Activated CD8-positive, alpha-beta T cell treated with anti-CD3 and anti-CD28 coated beads for 36 hours (primary cell): ENCODE measurements around the gene SHD. TPM values are rescaled to one million over a fixed set of nuclear protein-coding genes. Genes with fewer than 3 reads are reported as not detected.
A peak's percentile ranks its signal among the peaks of the same experiment; 100 is the strongest.

ENCODE experiments used
- ATAC-seq: fragments of 200-7000 bp; cut with Tn5 transposase; one replicate; pipeline ENCODE4 v1.10.0; 2021; ENCODE audit warnings: mild to moderate bottlenecking, moderate library complexity
- CTCF ChIA-PET: fragments of 350-600 bp; sonication (Branson Sonifier 250); formaldehyde crosslinking; loops from one replicate; lab custom pipeline; 2021; ENCODE audit warnings: antibody characterized with exemption; lab: Charles Lee
- POLR2A ChIA-PET: fragments of 350-600 bp; sonication (Branson Sonifier 250); formaldehyde crosslinking; loops from one replicate; lab custom pipeline; 2021; ENCODE audit warnings: antibody characterized with exemption; lab: Charles Lee
- DNase-seq: peaks from one replicate; pipeline ENCODE4 v3.0.0-alpha.2; 2020
- H3K27ac Mint-ChIP-seq: one replicate; pipeline ENCODE4 v1.8.0; 2021; ENCODE audit warnings: mild to moderate bottlenecking, mixed read lengths
- H3K27me3 Mint-ChIP-seq: one replicate; pipeline ENCODE4 v1.8.0; 2021; ENCODE audit warnings: mixed read lengths
- H3K36me3 Mint-ChIP-seq: one replicate; pipeline ENCODE4 v1.8.0; 2021; ENCODE audit warnings: low read depth, mixed read lengths
- H3K4me1 Mint-ChIP-seq: one replicate; pipeline ENCODE4 v1.8.0; 2021; ENCODE audit warnings: low read depth, mixed read lengths
- H3K4me3 Mint-ChIP-seq: one replicate; pipeline ENCODE4 v1.8.0; 2021; ENCODE audit warnings: mild to moderate bottlenecking, moderate library complexity, mixed read lengths
- H3K9me3 Mint-ChIP-seq: one replicate; pipeline ENCODE4 v1.8.0; 2021; ENCODE audit warnings: mixed read lengths
- intact Hi-C: fragments of 100-400 bp; cut with micrococcal nuclease; formaldehyde crosslinking; loops from one replicate; pipeline ENCODE4 v1.10.0; 2022
- total RNA-seq, 2 experiments: library from RNA; stranded (reverse); gene quantifications; one replicate each; pipeline ENCODE4 v1.2.3, GENCODE V29; 2021
- TF ChIP-seq, protein P1 (sequence below): fragments of 200-600 bp; IDR thresholded peaks from one replicate; pipeline ENCODE4 v1.8.0; 2022; ENCODE audit warnings: antibody characterized with exemption, mild to moderate bottlenecking

Gene SHD
- total RNA-seq, 2 experiments from 2014 or later: not detected

DNA sequence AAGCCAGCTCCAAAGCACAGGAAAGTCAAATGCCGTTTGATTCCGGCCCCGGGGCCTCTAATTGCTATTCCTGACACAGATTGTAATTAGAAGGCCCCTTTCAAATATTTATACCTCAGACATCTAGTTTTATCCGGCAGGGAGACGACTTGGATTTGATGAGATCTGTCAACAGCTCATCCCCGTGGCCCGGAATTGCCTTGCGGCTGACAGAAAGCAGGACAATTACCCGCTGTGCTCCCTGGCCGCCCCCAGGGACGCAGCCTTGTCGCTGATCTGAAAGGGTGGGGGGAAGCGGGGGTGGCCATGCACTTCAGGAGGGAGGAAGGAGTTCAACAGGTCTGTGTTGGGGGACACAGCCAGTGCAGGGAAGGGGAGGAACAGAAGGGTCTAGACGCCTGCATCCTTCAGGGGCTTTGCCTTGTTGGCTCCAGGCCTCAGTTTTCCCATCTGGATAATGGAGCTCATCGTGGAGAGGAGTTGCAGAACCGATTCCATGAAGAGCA, 1.8 kb upstream of the SHD start:
- no peak for DNase-seq
- intact Hi-C loops: no loop called here
- no peak for ATAC-seq
- peaks cover 7% of the 10 kb centered on the region for H3K4me1 Mint-ChIP-seq
- no peaks in the 10 kb centered on the region for H3K9me3 Mint-ChIP-seq
- no peak overlapping the region for H3K27ac Mint-ChIP-seq
- ChIA-PET CTCF (interaction anchor here (0.8 to 3.7 kb wide), 4 partner anchors 10 to 75 kb away, joined by 3 to 31 read pairs (median 5); no protein-coding TSS in a partner anchor), POLR2A (interaction anchor here (0.6 to 1.4 kb wide), 3 partner anchors 43 to 66 kb away, joined by 3 to 6 read pairs (median 3); partner anchors contain the start of gene MPND)
- H3K36me3 Mint-ChIP-seq: no peaks in the 10 kb centered on the region
- H3K27me3 Mint-ChIP-seq: peaks cover 13% of the 10 kb centered on the region
- no peak overlapping the region for H3K4me3 Mint-ChIP-seq
- TF ChIP-seq, protein P1, sequence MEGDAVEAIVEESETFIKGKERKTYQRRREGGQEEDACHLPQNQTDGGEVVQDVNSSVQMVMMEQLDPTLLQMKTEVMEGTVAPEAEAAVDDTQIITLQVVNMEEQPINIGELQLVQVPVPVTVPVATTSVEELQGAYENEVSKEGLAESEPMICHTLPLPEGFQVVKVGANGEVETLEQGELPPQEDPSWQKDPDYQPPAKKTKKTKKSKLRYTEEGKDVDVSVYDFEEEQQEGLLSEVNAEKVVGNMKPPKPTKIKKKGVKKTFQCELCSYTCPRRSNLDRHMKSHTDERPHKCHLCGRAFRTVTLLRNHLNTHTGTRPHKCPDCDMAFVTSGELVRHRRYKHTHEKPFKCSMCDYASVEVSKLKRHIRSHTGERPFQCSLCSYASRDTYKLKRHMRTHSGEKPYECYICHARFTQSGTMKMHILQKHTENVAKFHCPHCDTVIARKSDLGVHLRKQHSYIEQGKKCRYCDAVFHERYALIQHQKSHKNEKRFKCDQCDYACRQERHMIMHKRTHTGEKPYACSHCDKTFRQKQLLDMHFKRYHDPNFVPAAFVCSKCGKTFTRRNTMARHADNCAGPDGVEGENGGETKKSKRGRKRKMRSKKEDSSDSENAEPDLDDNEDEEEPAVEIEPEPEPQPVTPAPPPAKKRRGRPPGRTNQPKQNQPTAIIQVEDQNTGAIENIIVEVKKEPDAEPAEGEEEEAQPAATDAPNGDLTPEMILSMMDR: no peak

DNA sequence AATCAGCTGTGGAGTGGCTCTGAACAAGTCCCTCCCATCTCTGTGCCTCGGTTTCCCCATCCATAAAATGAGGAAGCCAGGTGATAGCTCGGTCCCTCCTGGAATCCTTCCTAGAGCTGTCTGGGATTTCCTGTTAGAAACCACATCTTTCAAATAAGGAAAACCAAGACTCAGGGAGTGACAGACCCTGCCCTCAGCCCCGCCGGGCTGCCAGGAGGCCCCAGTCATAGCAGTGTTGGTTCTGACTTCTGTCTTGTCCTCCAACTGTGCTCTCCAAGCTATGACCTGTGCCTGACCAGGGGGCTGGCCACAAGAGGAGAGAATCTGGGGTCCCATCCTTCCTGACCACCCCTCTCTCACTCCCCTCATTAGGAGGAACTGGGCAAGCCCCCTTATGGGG, 1.1 kb upstream of the SHD start:
- H3K4me1 Mint-ChIP-seq: peaks cover 7% of the 10 kb centered on the region
- H3K27me3 Mint-ChIP-seq: peaks cover 13% of the 10 kb centered on the region
- TF ChIP-seq, protein P1: no peak
- DNase-seq (no peak), ATAC-seq (no peak)
- no peaks in the 10 kb centered on the region for H3K9me3 Mint-ChIP-seq
- POLR2A ChIA-PET: interaction anchor here (0.6 to 1.4 kb wide), 3 partner anchors 44 to 65 kb away, joined by 3 to 6 read pairs (median 3); partner anchors contain the start of gene MPND
- H3K27ac Mint-ChIP-seq: no peak overlapping the region
- no peaks in the 10 kb centered on the region for H3K36me3 Mint-ChIP-seq
- H3K4me3 Mint-ChIP-seq: no peak overlapping the region
- intact Hi-C loops: no loop called here
- CTCF ChIA-PET: interaction anchor here (0.8 to 3.7 kb wide), 4 partner anchors 11 to 75 kb away, joined by 3 to 31 read pairs (median 5); no protein-coding TSS in a partner anchor

DNA sequence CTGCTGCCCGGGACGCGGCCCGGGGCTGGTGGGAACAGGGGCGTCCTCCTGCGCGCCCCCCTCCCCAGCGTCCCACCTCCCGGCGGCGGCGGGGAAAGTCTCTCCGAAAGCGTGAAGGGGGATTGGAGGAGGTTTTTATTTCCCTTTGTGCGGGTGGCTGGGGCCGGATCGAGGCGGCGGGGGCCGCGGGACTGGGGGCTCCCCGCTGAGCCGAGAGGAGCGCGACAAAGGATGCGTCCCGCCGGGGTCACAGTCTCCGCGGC, 132 bp downstream of the SHD start:
- Mint-ChIP-seq H3K4me1 (peaks cover 7% of the 10 kb centered on the region), H3K27me3 (peaks cover 13% of the 10 kb centered on the region), H3K27ac (no peak overlapping the region), H3K4me3 (no peak overlapping the region), H3K36me3 (no peaks in the 10 kb centered on the region), H3K9me3 (no peaks in the 10 kb centered on the region)
- DNase-seq: no peak
- no peak for ATAC-seq
- ChIA-PET POLR2A (no interaction called here), CTCF (no interaction called here)
- intact Hi-C loops: no loop called here
- TF ChIP-seq, protein P1: no peak

DNA sequence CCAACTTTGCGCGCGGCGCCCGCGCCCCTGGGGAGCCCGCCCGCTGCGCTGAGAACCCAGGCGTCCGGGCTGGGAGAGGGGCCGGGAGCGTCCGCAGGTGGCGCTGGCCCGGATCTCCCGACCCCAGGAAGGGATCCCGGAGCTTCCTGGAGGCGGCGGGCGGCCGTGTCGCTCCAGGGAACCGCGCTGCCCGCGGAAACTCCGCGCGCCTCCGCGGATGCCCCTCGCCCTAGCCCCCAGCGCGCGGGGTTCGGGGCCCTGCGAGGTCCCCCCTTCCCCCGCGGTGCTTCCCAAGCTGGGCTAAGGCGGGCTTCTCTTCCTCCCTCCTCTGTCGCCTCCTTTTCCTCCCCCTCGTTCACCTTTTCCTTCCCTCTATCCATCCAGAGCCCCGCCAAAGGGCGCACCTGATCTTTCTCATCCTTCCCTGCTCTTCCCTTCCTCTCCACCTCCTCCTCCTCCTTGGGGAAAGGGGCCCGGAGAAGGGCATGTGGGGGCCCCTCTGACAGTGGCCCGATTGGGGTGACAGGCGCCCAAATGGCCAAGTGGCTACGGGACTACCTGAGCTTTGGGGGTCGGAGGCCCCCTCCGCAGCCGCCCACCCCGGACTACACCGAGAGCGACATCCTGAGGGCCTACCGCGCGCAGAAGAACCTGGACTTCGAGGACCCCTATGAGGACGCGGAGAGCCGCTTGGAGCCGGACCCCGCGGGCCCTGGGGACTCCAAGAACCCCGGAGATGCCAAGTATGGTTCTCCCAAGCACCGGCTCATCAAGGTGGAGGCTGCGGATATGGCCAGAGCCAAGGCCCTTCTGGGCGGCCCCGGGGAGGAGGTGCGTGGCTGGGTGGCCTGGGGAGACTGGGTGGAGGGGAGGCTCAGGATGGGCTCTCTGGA, 710 bp downstream of the SHD start:
- peaks cover 7% of the 10 kb centered on the region for H3K4me1 Mint-ChIP-seq
- no peak for DNase-seq
- no peak overlapping the region for H3K27ac Mint-ChIP-seq
- ATAC-seq: peak; percentile 30
- H3K27me3 Mint-ChIP-seq: peaks cover 13% of the 10 kb centered on the region
- POLR2A ChIA-PET: interaction anchor here (0.8 to 1.2 kb wide), 2 partner anchors 8 to 95 kb away, joined by 3 to 4 read pairs; no protein-coding TSS in a partner anchor
- H3K9me3 Mint-ChIP-seq: no peaks in the 10 kb centered on the region
- intact Hi-C loops: no loop called here
- TF ChIP-seq, protein P1: no peak
- no peak overlapping the region for H3K4me3 Mint-ChIP-seq
- CTCF ChIA-PET: interaction anchor here (1.0 kb wide), 1 partner anchor 13 kb away, joined by 4 read pairs; no protein-coding TSS in a partner anchor
- H3K36me3 Mint-ChIP-seq: no peaks in the 10 kb centered on the region
